Fibroblast of the conjunctiva (primary cell): ENCODE data around the gene TYK2.

Experiments used
- DNase-seq: peaks from one replicate; pipeline ENCODE4 v3.0.0-alpha.2; 2010; ENCODE audit warnings: low read depth

TYK2 gene

DNA sequence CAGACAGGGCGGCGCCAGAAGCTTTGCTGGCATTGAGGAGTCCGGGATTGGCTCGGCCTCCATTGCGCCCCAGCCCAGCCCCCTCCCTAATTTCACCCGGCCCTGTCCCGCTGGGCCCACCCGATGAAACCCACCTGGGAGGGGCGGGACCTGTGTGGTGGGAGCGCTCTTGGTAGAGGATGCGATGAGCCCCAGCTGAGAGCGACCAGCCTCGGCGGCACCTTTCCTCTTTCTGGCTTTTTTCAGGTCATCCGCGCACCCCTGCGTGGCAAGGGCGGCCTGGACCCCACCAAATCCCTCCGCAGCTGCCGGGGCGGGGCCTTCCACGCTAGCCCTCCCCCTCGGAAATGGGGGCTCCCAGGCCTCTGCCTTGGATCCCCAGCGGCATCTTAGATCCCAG is 70.9 kb downstream of the TYK2 start, which contains the start of gene ZGLP1:
Gene ZGLP1, minus strand, starts transcription at position 393 of the 400 bp plus-strand sequence.
- no peak for DNase-seq

DNA sequence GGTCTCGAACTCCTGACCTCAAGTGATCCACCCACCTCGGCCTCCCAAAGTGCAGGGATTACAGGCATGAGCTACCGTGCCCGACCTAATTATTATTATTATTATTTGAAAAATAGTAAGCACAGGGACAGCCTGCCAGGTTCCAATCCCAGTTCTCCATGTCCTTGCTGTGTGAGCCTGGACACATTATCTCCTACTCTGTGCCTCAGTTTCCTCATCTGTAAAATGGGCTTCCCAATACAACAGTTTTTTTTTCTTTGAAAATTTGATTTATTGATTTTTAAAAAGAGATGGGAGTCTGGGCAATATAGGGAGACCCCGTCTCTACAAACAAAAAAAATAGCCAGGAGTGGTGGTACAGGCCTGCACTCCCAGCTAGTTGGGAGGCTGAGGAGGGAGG is 74.0 kb downstream of the TYK2 start:
- DNase-seq, result no peak

DNA sequence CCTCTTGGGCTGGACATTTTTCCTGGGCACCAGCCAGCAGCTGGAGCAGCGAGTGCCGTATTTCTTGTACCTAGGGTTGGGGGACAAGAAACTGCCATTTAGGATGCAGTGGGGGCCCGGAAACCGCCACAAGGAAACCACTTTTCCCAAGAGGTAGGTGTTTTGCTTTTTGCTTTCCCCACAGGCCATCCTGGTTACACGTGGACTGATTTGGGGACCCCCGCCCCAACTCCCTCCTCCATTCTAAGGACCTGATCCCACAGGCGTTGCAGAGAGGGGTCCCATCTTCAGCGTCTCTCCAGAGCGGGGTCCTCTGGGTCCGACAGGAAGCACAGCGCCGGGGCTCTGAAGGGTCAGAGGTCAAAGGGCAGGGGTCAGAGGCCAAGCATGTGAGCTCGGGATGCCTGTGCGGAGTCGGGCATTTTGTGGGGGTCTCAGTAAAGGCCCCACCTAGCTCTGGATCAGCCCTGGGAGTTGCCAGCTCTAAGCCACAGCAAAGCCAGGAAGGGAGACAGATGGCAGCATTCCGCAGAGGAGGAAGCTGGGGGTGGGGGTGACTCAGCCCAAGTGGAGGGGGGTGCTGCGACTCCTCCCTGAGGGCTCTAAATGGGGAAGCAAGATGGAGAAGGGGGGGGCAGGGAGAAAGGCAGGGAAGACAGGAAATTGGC is 75.1 kb downstream of the TYK2 start:
- no peak for DNase-seq
